Islet precursor cell (in vitro differentiated cells): Measurements from ENCODE around the gene TYW1B.
"Not testable (repeated sequence)": the region's sequence is repeated elsewhere in the genome, so short reads cannot be mapped to it uniquely, and the experiment has no call there.

ENCODE experiments used
- DNase-seq: peaks from one replicate; pipeline ENCODE4 v3.0.0-alpha.2; 2018

TYW1B gene

DNA sequence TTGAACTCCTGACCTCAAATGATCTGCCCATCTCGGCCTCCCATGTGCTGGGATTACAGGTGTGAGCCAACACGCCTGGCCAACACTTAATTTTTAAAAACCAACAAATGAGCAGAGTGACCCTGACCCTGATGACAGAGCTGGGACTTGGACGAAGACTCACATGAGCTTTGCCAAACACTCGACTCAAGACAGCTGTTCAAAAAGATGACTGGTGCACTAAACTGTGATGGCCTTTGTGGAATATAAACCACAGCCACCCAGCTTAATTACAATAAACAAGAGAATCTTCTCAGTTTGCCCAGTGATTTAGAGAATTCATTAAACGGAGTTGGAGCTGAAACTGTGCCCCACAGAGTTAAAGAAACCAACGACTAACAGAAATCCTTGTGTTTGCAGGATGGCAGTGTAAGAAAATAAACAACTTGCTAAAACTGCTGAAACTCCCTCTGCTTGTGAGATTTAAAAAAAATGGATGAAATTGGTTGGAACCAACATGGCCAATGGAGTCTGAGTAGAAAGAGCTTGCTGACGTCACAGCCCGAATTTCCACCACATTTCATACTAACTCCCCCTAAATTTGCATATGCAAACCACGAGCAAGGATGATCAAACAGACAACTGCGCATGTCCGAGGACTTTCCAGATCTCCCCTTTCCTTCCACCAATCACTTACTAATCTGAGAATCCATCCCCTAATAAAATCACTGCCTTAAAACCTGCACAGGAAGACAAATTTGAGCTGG lies 209.4 kb downstream of the TYW1B start:
- not testable (repeated sequence) for DNase-seq

GRCh38 chr7:72609761-72610160 lies 218.2 kb downstream of the TYW1B start:
- DNase-seq: not testable (repeated sequence)

- DNase-seq: not testable (repeated sequence)
Measured at GRCh38 chr7:72607988-72608387, 220.0 kb downstream of the TYW1B start.

- DNase-seq: not testable (repeated sequence)
Measured at GRCh38 chr7:72605863-72606431, 222.1 kb downstream of the TYW1B start.

DNA sequence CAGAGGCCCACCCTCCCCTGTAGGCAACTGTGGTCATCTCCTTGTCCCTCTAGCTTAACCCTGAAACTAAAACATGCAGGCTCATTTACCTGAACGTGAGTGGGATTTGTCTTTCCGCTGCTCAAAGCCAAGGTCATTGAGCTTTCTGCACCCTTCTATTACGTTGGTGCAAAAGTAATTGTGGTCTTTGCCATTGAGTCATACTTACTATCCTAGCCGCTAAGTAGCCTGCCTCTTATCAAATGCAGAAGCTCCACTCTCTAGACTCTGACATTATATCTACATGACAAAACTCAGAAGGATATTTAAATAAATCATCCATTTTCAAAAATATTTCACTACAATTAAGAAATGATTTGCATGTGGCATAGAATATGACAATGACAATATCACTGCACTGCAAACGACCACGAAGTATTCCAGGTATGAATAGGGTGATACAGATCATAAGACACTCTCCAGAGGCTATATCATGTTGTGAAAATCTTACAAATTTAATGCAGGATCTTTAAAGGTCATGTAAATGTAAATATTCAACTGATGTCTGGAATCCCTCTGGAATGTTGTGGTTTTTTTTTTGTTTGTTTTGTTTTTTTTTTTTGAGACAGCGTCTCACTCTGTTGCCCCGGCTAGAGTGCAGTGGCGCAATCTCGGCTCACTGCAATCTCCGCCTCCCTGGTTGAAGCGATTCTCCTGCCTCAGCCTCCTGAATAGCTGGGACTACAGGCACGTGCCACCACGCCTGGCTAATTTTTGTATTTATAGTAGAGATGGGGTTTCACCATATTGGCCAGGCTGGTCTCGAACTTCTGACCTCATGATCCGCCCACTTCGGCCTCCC lies 223.0 kb downstream of the TYW1B start:
- DNase-seq: not testable (repeated sequence)

DNA sequence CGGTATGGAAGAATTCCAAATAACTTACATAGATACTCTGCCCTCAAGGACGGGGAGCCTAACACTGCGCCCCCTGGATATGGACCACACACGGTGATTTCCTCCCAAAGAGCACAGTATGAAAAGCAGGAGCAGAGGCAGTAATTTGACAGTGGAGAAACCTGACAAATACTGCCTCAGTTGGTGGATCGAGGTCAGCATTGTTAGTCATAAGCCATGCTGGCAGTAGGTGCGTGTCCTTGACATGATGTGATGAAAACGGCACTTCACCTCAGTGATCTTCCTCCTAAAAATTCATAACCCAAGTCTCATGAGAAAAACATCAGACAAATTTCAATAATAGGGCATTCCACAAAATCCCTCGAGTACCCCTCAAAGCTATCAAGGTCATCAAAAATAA lies 224.5 kb downstream of the TYW1B start:
- DNase-seq: not testable (repeated sequence)

DNA sequence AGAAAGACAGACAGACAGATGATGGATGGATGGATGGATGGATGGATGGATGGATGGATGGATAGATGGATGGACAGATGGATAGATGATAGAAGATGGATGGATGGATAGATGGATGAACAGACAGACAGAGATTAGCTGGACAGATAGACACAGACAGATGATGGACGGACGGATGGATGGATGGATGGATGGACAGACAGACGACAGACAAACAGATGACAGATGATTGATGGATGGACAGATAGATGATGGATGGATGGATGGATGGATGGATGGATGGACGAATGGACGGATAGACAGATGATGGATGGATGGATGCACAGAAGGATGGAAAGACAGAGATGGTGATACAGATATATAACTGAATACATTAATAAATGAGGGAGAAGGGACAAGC lies 224.9 kb downstream of the TYW1B start:
- DNase-seq: no peak

GRCh38 chr7:72601683-72602082 lies 226.3 kb downstream of the TYW1B start:
- DNase-seq: not testable (repeated sequence)

- DNase-seq: peak; percentile 54
Measured at GRCh38 chr7:72590023-72590422, 238.0 kb downstream of the TYW1B start.

GRCh38 chr7:72587267-72587666 lies 240.7 kb downstream of the TYW1B start:
- not testable (repeated sequence) for DNase-seq

DNA sequence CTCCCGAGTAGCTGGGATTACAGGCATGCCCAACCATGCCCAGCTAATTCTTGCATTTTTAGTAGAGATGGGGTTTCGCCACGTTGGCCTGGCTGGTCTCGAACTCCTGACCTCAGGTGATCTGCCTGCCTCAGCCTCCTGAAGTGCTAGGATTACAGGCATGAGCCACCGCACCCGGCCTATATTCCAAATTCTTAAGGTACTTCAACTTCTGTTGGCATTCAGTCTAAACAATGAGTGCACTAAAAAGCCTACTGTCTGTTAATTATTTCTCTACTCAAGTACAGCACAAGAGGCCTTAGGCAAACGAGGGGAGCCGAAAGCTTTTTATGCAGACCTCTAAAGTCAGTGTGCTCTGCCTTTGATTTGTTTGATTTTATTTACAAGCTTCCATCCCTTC lies 243.4 kb downstream of the TYW1B start:
- DNase-seq: not testable (repeated sequence)

- not testable (repeated sequence) for DNase-seq
Measured at GRCh38 chr7:72583620-72584361, 244.2 kb downstream of the TYW1B start.

DNA sequence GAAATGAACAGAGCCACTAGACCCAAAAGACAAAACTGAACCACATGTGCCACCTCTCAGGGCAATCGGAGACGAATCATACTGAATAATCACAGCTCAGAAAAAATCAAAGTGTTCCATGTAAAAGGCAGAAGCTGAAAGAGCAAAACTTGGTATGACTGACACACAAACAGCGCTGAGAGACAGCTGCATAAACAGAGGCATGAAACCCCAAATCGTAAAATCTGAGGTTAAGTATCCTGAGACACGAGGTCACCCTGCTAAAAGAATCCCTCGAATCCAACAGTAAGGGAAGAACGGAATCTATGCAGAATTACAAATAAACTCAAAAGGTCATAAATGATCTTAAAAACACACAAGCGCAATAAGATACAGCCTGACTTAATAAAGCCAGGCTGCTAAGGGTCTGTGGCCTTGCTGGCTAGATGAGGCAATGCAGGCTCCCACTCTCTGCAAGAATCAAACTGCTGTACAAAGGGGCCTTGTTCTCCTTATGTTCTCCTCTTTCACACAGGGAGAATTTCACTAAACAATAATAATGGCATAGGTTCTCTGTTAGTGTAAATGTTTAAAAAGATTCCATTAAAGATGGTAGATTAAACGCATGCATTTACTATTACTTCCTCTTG lies 247.7 kb downstream of the TYW1B start:
- not testable (repeated sequence) for DNase-seq

GRCh38 chr7:72577107-72577506 lies 250.9 kb downstream of the TYW1B start:
- no peak for DNase-seq

DNA sequence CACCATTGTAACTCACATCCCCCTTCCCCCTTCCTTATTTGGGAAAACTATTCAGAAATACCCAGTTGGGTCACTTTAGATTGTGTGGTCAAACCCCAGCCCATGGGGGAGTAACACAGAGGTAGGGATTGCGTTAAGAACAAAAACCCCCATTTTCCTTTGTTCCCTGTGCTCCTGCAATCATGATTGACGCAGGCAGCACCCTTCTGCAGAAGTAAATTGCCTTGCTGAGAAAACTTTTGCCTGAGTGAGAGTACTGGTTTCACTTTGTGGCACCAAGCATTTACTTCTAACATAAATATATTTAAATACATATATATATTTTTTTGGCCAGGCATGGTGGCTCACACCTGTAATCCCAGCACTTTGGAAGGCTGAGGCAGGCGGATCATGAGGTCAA lies 266.0 kb downstream of the TYW1B start:
- not testable (repeated sequence) for DNase-seq

GRCh38 chr7:72559546-72559945 lies 268.5 kb downstream of the TYW1B start:
- not testable (repeated sequence) for DNase-seq

- DNase-seq: not testable (repeated sequence)
Measured at GRCh38 chr7:72556733-72557132, 271.3 kb downstream of the TYW1B start.

GRCh38 chr7:72555238-72555637 lies 272.8 kb downstream of the TYW1B start:
- not testable (repeated sequence) for DNase-seq

- DNase-seq: not testable (repeated sequence)
Measured at GRCh38 chr7:72554401-72554800, 273.6 kb downstream of the TYW1B start.

DNA sequence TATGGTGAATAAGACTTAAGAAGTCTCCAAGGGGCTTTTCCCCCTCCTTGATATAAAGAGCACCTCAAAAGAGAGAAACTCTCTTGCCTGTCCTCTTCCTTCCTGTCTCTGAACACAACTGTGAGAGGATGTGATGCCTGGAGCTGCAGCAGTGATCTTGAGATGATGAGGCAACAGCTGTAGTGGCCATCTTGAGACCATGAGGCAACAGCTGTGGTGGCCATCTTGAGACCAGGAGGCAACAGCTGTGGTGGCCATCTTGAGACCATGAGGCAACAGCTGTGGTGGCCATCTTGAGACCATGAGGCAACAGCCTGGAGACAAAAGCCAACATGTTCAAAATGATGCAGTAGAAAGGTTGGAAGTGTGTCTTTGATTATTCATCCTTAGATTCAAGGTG lies 277.5 kb downstream of the TYW1B start:
- not testable (repeated sequence) for DNase-seq

- peak; percentile 74 for DNase-seq
Measured at GRCh38 chr7:72546586-72547237, 281.3 kb downstream of the TYW1B start.

DNA sequence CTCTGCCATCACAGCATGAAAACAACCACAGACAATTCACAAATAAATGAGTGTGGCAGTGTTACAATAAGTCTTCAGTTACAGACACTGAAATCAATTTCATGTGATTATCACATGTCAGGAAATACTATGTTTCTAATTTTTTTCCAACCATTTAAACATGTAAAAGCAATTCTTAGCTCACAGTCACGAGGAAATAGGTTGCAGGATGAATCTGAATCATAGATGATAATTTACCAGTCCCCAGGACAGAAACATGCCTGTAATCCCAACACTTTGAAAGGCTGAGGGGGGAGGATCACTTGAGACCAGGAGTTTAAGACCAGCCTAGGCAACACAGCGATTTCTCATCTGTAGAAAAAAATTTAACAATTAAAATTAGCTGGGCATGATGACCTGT lies 283.5 kb downstream of the TYW1B start:
- DNase-seq: not testable (repeated sequence)
